AG09309 (cell line): ENCODE measurements around the gene RAPGEF2.

Experiments
- DNase-seq: peaks from one replicate; pipeline ENCODE4 v3.0.0-alpha.2; 2010; ENCODE audit warnings: low read depth
- H3K4me3 ChIP-seq: 2 replicates; pipeline ENCODE4 v1.5.1; 2011; ENCODE audit warnings: mild to moderate bottlenecking, low read depth, low read length, moderate library complexity; ENCODE audit not compliant: control insufficient read depth
- CTCF ChIP-seq: IDR thresholded peaks from 2 replicates; pipeline ENCODE4 v1.5.1; 2011; ENCODE audit warnings: mild to moderate bottlenecking, low read depth, low read length, inconsistent platforms; ENCODE audit not compliant: insufficient read depth, control insufficient read depth; ENCODE audit errors: missing control alignments

Gene RAPGEF2

DNA sequence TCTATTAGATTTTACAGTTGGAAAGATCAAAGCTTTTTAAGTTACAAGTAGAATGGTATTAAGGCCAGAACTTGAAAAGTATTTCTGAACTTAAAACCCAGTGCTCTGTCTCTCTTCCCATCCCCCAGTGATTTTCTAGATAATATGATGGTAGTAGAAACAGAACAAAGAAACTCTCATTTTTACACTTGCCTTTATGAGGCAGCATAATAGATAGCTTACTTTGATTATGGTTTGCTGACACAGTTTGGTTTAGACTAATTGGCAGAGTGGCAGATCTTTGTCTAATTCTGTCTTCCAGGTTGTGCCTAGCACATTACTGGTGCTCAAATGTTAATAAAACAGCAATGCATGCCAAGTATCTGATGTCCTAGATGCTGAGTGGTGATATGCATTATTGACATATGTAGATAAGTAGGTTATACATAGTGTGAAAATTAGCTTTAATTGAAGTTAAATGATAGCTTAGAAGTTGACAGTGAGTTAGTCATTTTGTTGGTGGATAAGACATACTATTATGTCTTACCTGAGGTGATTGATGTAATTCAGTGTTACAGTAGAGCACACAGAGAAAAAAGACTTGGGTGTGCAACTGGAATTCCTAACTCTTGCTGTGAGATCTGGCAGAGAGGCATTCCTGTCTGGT, 4.3 kb upstream of the RAPGEF2 start:
- H3K4me3 ChIP-seq, result no peak overlapping the region
- no peak for TF ChIP-seq CTCF
- no peak for DNase-seq

- no peak for DNase-seq
- no peak for TF ChIP-seq CTCF
- peak overlapping the region; percentile 92 for H3K4me3 ChIP-seq
Observed at GRCh38 chr4:159101988-159102621, 774 bp upstream of the RAPGEF2 start.

DNA sequence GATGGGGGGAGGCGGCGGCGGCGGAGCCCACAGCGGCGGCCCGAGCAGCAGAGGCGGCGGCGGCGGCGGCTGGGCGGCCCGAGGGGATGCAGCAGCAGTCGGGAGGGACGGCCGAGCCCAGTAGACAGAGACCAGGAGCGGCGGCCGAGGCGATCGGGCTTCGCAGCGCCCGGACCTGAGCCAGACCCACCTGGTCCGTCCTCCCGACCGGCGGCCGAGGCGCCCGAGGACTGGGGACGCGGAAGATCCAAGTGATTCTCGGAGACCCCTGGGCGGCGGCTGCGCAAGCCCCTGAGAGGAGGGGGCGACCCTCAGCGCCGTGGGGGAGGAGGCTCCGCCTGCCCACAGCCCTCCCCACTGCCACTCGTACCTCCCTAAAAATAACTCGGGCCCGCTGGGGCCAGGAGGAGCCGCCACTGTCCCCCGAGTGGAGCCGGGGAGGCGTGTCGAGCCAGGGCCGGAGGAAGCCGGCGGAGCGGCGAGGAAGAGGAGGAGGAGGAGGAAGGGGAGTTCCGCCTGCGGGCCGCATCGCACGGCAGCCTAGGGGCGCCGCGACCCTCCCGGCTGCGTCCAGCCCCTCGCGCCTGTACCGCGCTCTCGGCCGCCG, 608 bp downstream of the RAPGEF2 start:
- no peak for TF ChIP-seq CTCF
- H3K4me3 ChIP-seq, result peak overlapping the region; percentile 92
- DNase-seq, result no peak

- no peak for TF ChIP-seq CTCF
- no peak for DNase-seq
- H3K4me3 ChIP-seq, result peak overlapping the region; percentile 92
Observed at GRCh38 chr4:159104694-159105414, 2.0 kb downstream of the RAPGEF2 start.

GRCh38 chr4:159105761-159106243, 2.9 kb downstream of the RAPGEF2 start:
- no peak overlapping the region for H3K4me3 ChIP-seq
- TF ChIP-seq CTCF, result no peak
- DNase-seq, result no peak

DNA sequence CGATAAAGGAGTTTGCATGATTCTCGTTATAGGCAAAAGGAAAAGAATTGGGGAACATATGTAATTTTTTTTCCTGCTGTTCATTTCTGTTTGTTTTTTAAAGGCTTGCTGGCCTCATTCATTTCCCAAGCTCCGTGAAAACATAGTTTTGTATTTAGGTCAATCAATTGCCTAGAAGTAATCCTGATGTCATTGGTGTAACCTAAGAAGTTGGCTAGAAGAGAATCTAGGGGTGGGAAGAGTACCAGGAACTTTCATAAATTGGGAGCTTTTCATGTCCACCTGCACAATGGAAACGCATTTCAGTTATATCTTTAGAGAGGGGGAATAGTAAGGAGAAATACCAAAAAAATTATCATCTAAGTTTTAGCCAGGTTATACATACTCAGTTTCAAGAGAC, 3.8 kb downstream of the RAPGEF2 start:
- H3K4me3 ChIP-seq, result no peak overlapping the region
- no peak for TF ChIP-seq CTCF
- DNase-seq, result no peak
